OCI-LY7 (cell line): Measurements from ENCODE around the gene FAM181A. TPM values are rescaled to one million over a fixed set of nuclear protein-coding genes. Genes with fewer than 3 reads are reported as not detected.

Experiments
- BruUV-seq: library from RNA; stranded (reverse); fragments of 400-500 nt; replicated peaks from 2 replicates; lab custom pipeline; 2021; lab: Mats Ljungman, UMichigan
- CTCF ChIA-PET: fragments of 300-600 bp; sonication (Branson Sonifier 250); formaldehyde crosslinking; loops from one replicate; lab custom pipeline; 2022; ENCODE audit warnings: antibody characterized with exemption; ENCODE audit not compliant: unreplicated experiment; lab: Charles Lee
- POLR2A ChIA-PET: fragments of 300-600 bp; sonication (Branson Sonifier 250); formaldehyde crosslinking; loops from one replicate; lab custom pipeline; 2022; ENCODE audit warnings: antibody characterized with exemption; lab: Charles Lee
- DNase-seq: peaks from one replicate; pipeline ENCODE4 v3.0.0-alpha.2; 2015; ENCODE audit warnings: low spot score
- H2AFZ ChIP-seq: fragments of 200-600 bp; sonication (generic), shearing (Covaris generic); 2 replicates; pipeline ENCODE4 v1.6.1; 2014; ENCODE audit warnings: mild to moderate bottlenecking, antibody characterized with exemption, low read length, moderate library complexity
- H3K27ac ChIP-seq: fragments of 200-600 bp; sonication (generic); 2 replicates; pipeline ENCODE4 v1.5.1; 2014; ENCODE audit warnings: mixed run types, low read depth, mild to moderate bottlenecking, moderate library complexity, low read length, inconsistent platforms; ENCODE audit not compliant: poor library complexity, severe bottlenecking
- H3K36me3 ChIP-seq: fragments of 200-600 bp; sonication (generic); 2 replicates; pipeline ENCODE4 v1.6.1; 2014; ENCODE audit warnings: mild to moderate bottlenecking, antibody characterized with exemption, low read length, moderate library complexity, mixed read lengths; ENCODE audit not compliant: insufficient read depth
- H3K4me1 ChIP-seq: fragments of 200-600 bp; sonication (generic); 2 replicates; pipeline ENCODE4 v1.5.1; 2014; ENCODE audit warnings: mild to moderate bottlenecking, low read length; ENCODE audit not compliant: insufficient read depth, poor library complexity, severe bottlenecking
- H3K4me2 ChIP-seq: fragments of 200-600 bp; sonication (generic); 2 replicates; pipeline ENCODE4 v1.6.1; 2014; ENCODE audit warnings: mild to moderate bottlenecking, low read length
- H3K4me3 ChIP-seq: fragments of 200-600 bp; sonication (generic); 2 replicates; pipeline ENCODE4 v1.5.1; 2014; ENCODE audit warnings: mild to moderate bottlenecking, low read depth, low read length; ENCODE audit not compliant: poor library complexity, severe bottlenecking
- H3K79me2 ChIP-seq: fragments of 200-600 bp; sonication (generic); 2 replicates; pipeline ENCODE4 v1.6.1; 2016; ENCODE audit warnings: low read depth, mild to moderate bottlenecking, low read length, moderate library complexity, mixed read lengths; ENCODE audit not compliant: insufficient read depth
- H3K9me2 ChIP-seq: fragments of 200-600 bp; sonication (generic); 2 replicates; pipeline ENCODE4 v1.6.1; 2016; ENCODE audit warnings: mild to moderate bottlenecking, low read length, mixed read lengths; ENCODE audit not compliant: insufficient read depth
- H3K9me3 ChIP-seq: fragments of 200-600 bp; sonication (generic); 2 replicates; pipeline ENCODE4 v1.6.1; 2014; ENCODE audit warnings: mild to moderate bottlenecking, mixed run types, low read length, mixed read lengths
- H4K20me1 ChIP-seq: fragments of 200-600 bp; sonication (generic); 2 replicates; pipeline ENCODE4 v1.6.1; 2014; ENCODE audit warnings: mild to moderate bottlenecking, antibody characterized with exemption, low read length, moderate library complexity, mixed read lengths; ENCODE audit not compliant: insufficient read depth
- EZH2phosphoT487 ChIP-seq: fragments of 200-600 bp; sonication (generic); IDR thresholded peaks from 2 replicates; pipeline ENCODE4 v1.6.1; 2018; ENCODE audit warnings: low read depth, borderline replicate concordance, mild to moderate bottlenecking, mixed run types, antibody characterized with exemption, low read length, moderate library complexity, mixed read lengths
- intact Hi-C: fragments of 100-400 bp; cut with micrococcal nuclease; formaldehyde crosslinking; loops from one replicate; pipeline ENCODE4 v1.10.0; 2022; ENCODE audit not compliant: unreplicated experiment
- total RNA-seq, 2 experiments: library from RNA; depleted of rRNA in 1 of 2; stranded (reverse); fragments of >200 nt in 1 of 2; shearing (Covaris generic) in 1 of 2; gene quantifications; 2 replicates each; pipeline ENCODE4 v1.2.3, GENCODE V29; 2014 to 2022
- TF ChIP-seq, protein P1 (sequence below): fragments of 200-600 bp; sonication (generic); conservative IDR thresholded peaks from 2 replicates; pipeline ENCODE4 v1.5.1; 2014; ENCODE audit warnings: mild to moderate bottlenecking, antibody characterized with exemption, low read length, moderate library complexity, mixed read lengths

FAM181A gene
- total RNA-seq, 2 experiments from 2014 or later, result not detected

DNA sequence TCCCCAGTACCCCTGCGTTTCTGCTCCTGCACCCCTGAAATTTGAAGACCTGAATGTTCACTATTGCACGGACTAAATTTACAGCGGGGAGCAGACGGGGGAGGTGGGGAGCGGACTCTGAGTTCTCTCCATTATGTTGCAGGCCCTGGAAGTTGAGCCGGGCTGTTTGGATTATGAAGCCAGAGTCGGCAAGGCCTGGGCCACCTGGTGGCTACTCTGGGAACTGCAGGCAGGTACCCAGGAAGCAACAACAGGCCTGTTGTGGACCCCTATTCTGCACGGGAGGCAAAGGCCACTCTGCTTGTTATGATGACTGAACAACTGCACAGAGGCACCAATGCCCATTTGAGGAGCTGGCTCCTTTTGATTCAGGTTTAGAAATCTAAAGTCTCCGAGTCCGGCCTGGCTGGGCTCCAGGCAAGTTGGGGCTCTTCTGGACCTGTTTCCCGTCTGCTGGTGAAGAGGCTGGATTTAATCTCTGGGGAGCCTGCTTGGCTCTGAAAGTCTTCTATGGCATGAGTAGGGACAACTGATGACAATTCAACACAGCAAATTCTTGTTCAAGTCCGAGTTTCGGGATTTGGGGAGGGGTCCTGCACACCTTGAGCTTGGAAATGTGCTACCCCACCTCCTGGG is 34.1 kb upstream of the FAM181A start:
- DNase-seq, result peak; percentile 66
- Histone ChIP-seq H3K9me3 (no peaks in the 10 kb centered on the region), H2AFZ (no peak overlapping the region), H3K36me3 (no peaks in the 10 kb centered on the region), H3K4me2 (no peak overlapping the region), H3K4me3 (no peak overlapping the region), H3K4me1 (no peaks in the 10 kb centered on the region), H4K20me1 (no peaks in the 10 kb centered on the region), H3K9me2 (no peaks in the 10 kb centered on the region), H3K27ac (no peak overlapping the region), H3K79me2 (no peaks in the 10 kb centered on the region)
- POLR2A ChIA-PET, result no interaction called here
- TF ChIP-seq, protein P1, sequence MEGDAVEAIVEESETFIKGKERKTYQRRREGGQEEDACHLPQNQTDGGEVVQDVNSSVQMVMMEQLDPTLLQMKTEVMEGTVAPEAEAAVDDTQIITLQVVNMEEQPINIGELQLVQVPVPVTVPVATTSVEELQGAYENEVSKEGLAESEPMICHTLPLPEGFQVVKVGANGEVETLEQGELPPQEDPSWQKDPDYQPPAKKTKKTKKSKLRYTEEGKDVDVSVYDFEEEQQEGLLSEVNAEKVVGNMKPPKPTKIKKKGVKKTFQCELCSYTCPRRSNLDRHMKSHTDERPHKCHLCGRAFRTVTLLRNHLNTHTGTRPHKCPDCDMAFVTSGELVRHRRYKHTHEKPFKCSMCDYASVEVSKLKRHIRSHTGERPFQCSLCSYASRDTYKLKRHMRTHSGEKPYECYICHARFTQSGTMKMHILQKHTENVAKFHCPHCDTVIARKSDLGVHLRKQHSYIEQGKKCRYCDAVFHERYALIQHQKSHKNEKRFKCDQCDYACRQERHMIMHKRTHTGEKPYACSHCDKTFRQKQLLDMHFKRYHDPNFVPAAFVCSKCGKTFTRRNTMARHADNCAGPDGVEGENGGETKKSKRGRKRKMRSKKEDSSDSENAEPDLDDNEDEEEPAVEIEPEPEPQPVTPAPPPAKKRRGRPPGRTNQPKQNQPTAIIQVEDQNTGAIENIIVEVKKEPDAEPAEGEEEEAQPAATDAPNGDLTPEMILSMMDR, result peak; percentile 94
- no peak for TF ChIP-seq EZH2phosphoT487
- BruUV-seq, result no TSS peak
- CTCF ChIA-PET, result no interaction called here
- intact Hi-C loops, result loop anchor here (2.0 kb wide), 1 partner anchor 238 kb away; no protein-coding TSS in a partner anchor

DNA sequence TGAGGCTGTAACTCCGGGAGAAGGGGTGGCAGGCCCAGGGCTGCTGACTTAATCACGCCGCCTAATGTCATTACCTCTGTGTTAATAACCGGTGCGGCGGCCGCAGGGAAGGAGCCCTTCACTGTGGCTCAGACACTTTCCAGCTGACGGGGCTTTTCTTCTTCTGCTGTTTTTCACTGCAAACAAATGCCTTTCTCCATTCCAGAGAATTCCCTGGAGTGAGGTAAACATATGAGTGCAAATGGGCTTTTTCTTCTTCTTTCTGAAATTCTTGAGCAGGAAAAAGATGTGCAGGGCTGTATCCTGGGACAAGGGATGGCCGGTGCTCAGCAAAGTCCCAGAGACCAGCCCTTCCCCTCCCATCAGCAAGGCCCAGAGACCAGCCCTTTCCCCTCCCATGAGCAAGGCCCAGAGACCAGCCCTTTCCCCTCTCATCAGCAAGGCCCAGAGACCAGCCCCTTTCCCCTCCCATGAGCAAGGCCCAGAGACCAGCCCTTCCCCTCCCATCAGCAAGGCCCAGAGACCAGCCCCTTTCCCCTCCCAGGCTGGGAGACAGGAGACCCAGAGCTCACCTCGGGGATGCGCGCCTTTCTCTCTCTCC is 33.4 kb upstream of the FAM181A start:
- H3K27ac ChIP-seq, result no peak overlapping the region
- no peaks in the 10 kb centered on the region for H3K79me2 ChIP-seq
- no peaks in the 10 kb centered on the region for H3K36me3 ChIP-seq
- intact Hi-C loops, result loop anchor here (2.0 kb wide), 1 partner anchor 239 kb away; no protein-coding TSS in a partner anchor
- no TSS peak for BruUV-seq
- H3K4me1 ChIP-seq, result no peaks in the 10 kb centered on the region
- no peaks in the 10 kb centered on the region for H4K20me1 ChIP-seq
- TF ChIP-seq, protein P1, result no peak
- no peak for TF ChIP-seq EZH2phosphoT487
- POLR2A ChIA-PET, result no interaction called here
- CTCF ChIA-PET, result no interaction called here
- no peak overlapping the region for H2AFZ ChIP-seq
- H3K9me2 ChIP-seq, result no peaks in the 10 kb centered on the region
- no peak for DNase-seq
- no peaks in the 10 kb centered on the region for H3K9me3 ChIP-seq
- H3K4me2 ChIP-seq, result no peak overlapping the region
- no peak overlapping the region for H3K4me3 ChIP-seq

DNA sequence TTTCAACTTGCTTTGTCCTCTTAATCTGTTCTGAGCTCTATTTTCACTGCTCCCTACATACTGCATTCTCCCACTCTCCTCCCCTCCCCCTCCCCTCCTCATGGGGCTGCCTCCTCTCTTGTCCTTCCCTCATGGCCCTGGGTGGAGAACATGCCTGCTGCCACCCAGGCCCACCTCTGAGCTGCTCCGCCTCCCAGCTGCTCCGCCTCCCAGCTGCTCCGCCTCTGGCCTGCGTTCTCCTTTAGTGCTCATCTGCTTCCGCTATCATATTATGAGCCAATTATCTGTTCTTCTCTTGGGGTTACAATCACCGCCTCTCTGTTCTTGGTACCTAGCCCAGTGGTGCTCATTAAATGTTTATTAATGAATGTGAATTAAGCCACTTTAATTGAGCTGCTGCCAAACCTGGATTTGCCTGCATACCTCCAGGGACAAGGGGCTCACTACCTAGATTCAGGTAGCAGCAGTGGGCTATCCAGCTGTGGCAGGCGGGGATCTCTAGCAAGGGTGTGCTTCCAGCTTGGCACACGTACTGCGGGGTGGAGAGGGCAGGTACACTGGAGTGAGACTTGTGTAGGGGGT is 32.0 kb upstream of the FAM181A start:
- ChIA-PET CTCF (no interaction called here), POLR2A (no interaction called here)
- Histone ChIP-seq H2AFZ (no peak overlapping the region), H3K4me1 (no peaks in the 10 kb centered on the region), H3K79me2 (no peaks in the 10 kb centered on the region), H3K9me3 (no peaks in the 10 kb centered on the region), H3K4me2 (no peak overlapping the region), H3K27ac (no peak overlapping the region), H3K9me2 (no peaks in the 10 kb centered on the region), H4K20me1 (no peaks in the 10 kb centered on the region), H3K36me3 (no peaks in the 10 kb centered on the region), H3K4me3 (no peak overlapping the region)
- no TSS peak for BruUV-seq
- intact Hi-C loops, result no loop called here
- TF ChIP-seq, protein P1, result no peak
- no peak for TF ChIP-seq EZH2phosphoT487
- no peak for DNase-seq
